Chondrocyte (in vitro differentiated cells): Measurements from ENCODE around the gene CLTB. TPM values are rescaled to one million over a fixed set of nuclear protein-coding genes. Genes with fewer than 3 reads are reported as not detected.

Experiments
- DNase-seq: peaks from one replicate; pipeline ENCODE4 v3.0.0; 2021; ENCODE audit warnings: mixed read lengths, low spot score
- H3K27ac Mint-ChIP-seq: one replicate; pipeline ENCODE4 v1.8.0; 2021; ENCODE audit warnings: mild to moderate bottlenecking, moderate library complexity, mixed read lengths; ENCODE audit not compliant: unreplicated experiment
- H3K27me3 Mint-ChIP-seq: 2 replicates; pipeline ENCODE4 v1.8.0; 2021; ENCODE audit warnings: low read depth, mixed read lengths
- H3K36me3 Mint-ChIP-seq: 2 replicates; pipeline ENCODE4 v1.8.0; 2021; ENCODE audit warnings: low read depth, mixed read lengths
- H3K4me1 Mint-ChIP-seq: 2 replicates; pipeline ENCODE4 v1.8.0; 2021; ENCODE audit warnings: low read depth, mild to moderate bottlenecking, mixed read lengths
- H3K4me3 Mint-ChIP-seq: one replicate; pipeline ENCODE4 v1.8.0; 2021; ENCODE audit warnings: mild to moderate bottlenecking, moderate library complexity, mixed read lengths; ENCODE audit not compliant: unreplicated experiment
- H3K9me3 Mint-ChIP-seq: 2 replicates; pipeline ENCODE4 v1.8.0; 2021; ENCODE audit warnings: low read depth, mixed read lengths
- CTCF ChIP-seq: fragments of 200-600 bp; sonication (generic); IDR thresholded peaks from 2 replicates; pipeline ENCODE4 v1.5.0; 2021; ENCODE audit warnings: antibody characterized with exemption, mild to moderate bottlenecking, moderate library complexity
- total RNA-seq: library from RNA; stranded (reverse); gene quantifications from 3 replicates; pipeline ENCODE4 v1.2.1, GENCODE V29; 2021

Gene CLTB
- total RNA-seq, 1 donor from 2014 or later, result 65.3 TPM

- H3K27me3 Mint-ChIP-seq, result no peaks in the 10 kb centered on the region
- no peak for TF ChIP-seq CTCF
These were observed 14.8 kb downstream of the CLTB start for GRCh38 chr5:176401281-176402205.

GRCh38 chr5:176400382-176401156 is 15.8 kb downstream of the CLTB start:
- no peak for DNase-seq
- Mint-ChIP-seq H3K9me3 (no peaks in the 10 kb centered on the region), H3K4me1 (peaks cover 20% of the 10 kb centered on the region), H3K4me3 (no peak overlapping the region), H3K36me3 (peaks cover 12% of the 10 kb centered on the region), H3K27me3 (no peaks in the 10 kb centered on the region), H3K27ac (no peak overlapping the region)
- no peak for TF ChIP-seq CTCF

More at GRCh38 chr5:176401281-176402205, 14.8 kb downstream of the CLTB start:
- Mint-ChIP-seq H3K9me3 (no peaks in the 10 kb centered on the region), H3K36me3 (peaks cover 17% of the 10 kb centered on the region), H3K27ac (no peak overlapping the region), H3K4me1 (peaks cover 20% of the 10 kb centered on the region), H3K4me3 (no peak overlapping the region)
- no peak for DNase-seq

GRCh38 chr5:176397736-176398420 is 18.5 kb downstream of the CLTB start:
- peaks cover 20% of the 10 kb centered on the region for H3K4me1 Mint-ChIP-seq
- no peaks in the 10 kb centered on the region for H3K9me3 Mint-ChIP-seq
- H3K4me3 Mint-ChIP-seq, result no peak overlapping the region
- H3K27me3 Mint-ChIP-seq, result no peaks in the 10 kb centered on the region
- peaks cover 11% of the 10 kb centered on the region for H3K36me3 Mint-ChIP-seq
- no peak overlapping the region for H3K27ac Mint-ChIP-seq
- DNase-seq, result no peak
- TF ChIP-seq CTCF, result no peak

- H3K4me1 Mint-ChIP-seq, result peaks cover 11% of the 10 kb centered on the region
- TF ChIP-seq CTCF, result no peak
- DNase-seq, result no peak
- peaks cover 17% of the 10 kb centered on the region for H3K36me3 Mint-ChIP-seq
- no peaks in the 10 kb centered on the region for H3K27me3 Mint-ChIP-seq
- H3K9me3 Mint-ChIP-seq, result no peaks in the 10 kb centered on the region
- no peak overlapping the region for H3K4me3 Mint-ChIP-seq
- H3K27ac Mint-ChIP-seq, result no peak overlapping the region
These were observed 20.0 kb downstream of the CLTB start for GRCh38 chr5:176396330-176396729.
